Measurements from ENCODE around the gene CCDC157. TPM values are rescaled to one million over a fixed set of nuclear protein-coding genes. Genes with fewer than 3 reads are reported as not detected.

CCDC157 gene
- total RNA-seq, 2 experiments from 2014 or later = 4.0 to 4.7 TPM

Other genes starting within 250 kb of the CCDC157 start
- 100 to 1,000 TPM; 508 to 564 TPM for gene LIF, start 110.2 kb upstream of the CCDC157 start, total RNA-seq
- gene OSM, start 90.2 kb upstream of the CCDC157 start, total RNA-seq = 100 to 1,000 TPM; 125 to 142 TPM
- 10 to 100 TPM; 24.2 to 27.5 TPM for gene CASTOR1, start 67.5 kb upstream of the CCDC157 start, total RNA-seq
- gene TBC1D10A, start 30.1 kb upstream of the CCDC157 start, total RNA-seq = 10 to 100 TPM; 54.0 to 54.2 TPM
- gene SF3A1, start 113 bp upstream of the CCDC157 start, total RNA-seq = 100 to 1,000 TPM; 220 to 233 TPM
- 10 to 100 TPM; 11.1 to 11.3 TPM for gene RNF215, start 30.4 kb downstream of the CCDC157 start, total RNA-seq
- 1 to 10 TPM; 9.9 TPM for gene SEC14L2, start 40.0 kb downstream of the CCDC157 start, total RNA-seq
- 10 to 100 TPM; 63.3 to 64.8 TPM for gene MTFP1, start 68.8 kb downstream of the CCDC157 start, total RNA-seq
- not detected for gene SEC14L3, start 115.0 kb downstream of the CCDC157 start, total RNA-seq
- not detected for gene SEC14L4, start 148.7 kb downstream of the CCDC157 start, total RNA-seq
- gene SEC14L6, start 189.7 kb downstream of the CCDC157 start, total RNA-seq = under 1 TPM in 1 of 2 experiments, not detected in 1; 0.08 TPM
- under 1 TPM; 0.44 to 0.68 TPM for gene GAL3ST1, start 217.7 kb downstream of the CCDC157 start, total RNA-seq
- 10 to 100 TPM; 51.2 to 57.1 TPM for gene PES1, start 234.9 kb downstream of the CCDC157 start, total RNA-seq